ENCODE results near the gene AKAP13.

AKAP13 gene

DNA sequence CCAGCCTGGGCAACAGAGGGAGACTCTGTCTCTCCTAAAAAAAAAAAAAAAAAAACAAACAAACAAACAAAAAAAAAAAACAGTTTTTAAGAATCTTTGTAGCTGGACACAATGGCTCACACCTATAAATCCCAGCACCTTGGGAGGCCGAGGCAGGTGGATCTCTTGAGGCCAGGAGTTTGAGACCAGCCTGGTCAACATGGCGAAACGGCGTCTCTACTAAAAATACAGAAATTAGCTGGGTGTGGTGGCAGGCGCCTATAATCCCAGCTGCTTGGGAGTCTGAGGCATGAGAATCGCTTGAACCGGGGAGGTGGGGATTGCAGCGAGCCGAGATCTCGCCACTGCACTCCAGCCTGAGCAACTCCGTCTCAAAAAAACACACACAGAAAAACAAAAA lies 361.3 kb downstream of the AKAP13 start:
- DNase-seq (ENCODE audit: insufficient read length, low spot score), result no peak
- FAIRE-seq, result no peak
- TF ChIP-seq, protein P1, sequence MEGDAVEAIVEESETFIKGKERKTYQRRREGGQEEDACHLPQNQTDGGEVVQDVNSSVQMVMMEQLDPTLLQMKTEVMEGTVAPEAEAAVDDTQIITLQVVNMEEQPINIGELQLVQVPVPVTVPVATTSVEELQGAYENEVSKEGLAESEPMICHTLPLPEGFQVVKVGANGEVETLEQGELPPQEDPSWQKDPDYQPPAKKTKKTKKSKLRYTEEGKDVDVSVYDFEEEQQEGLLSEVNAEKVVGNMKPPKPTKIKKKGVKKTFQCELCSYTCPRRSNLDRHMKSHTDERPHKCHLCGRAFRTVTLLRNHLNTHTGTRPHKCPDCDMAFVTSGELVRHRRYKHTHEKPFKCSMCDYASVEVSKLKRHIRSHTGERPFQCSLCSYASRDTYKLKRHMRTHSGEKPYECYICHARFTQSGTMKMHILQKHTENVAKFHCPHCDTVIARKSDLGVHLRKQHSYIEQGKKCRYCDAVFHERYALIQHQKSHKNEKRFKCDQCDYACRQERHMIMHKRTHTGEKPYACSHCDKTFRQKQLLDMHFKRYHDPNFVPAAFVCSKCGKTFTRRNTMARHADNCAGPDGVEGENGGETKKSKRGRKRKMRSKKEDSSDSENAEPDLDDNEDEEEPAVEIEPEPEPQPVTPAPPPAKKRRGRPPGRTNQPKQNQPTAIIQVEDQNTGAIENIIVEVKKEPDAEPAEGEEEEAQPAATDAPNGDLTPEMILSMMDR (IDR thresholded peaks at IDR 0.05; ENCODE audit: insufficient read depth, missing control alignments), result no peak

- TF ChIP-seq, protein P1 (IDR thresholded peaks at IDR 0.05; ENCODE audit: insufficient read depth, missing control alignments), result no peak
- FAIRE-seq (no peak), DNase-seq (ENCODE audit: insufficient read length, low spot score) (no peak)
Observed at GRCh38 chr15:85742186-85742821, 361.9 kb downstream of the AKAP13 start.

DNA sequence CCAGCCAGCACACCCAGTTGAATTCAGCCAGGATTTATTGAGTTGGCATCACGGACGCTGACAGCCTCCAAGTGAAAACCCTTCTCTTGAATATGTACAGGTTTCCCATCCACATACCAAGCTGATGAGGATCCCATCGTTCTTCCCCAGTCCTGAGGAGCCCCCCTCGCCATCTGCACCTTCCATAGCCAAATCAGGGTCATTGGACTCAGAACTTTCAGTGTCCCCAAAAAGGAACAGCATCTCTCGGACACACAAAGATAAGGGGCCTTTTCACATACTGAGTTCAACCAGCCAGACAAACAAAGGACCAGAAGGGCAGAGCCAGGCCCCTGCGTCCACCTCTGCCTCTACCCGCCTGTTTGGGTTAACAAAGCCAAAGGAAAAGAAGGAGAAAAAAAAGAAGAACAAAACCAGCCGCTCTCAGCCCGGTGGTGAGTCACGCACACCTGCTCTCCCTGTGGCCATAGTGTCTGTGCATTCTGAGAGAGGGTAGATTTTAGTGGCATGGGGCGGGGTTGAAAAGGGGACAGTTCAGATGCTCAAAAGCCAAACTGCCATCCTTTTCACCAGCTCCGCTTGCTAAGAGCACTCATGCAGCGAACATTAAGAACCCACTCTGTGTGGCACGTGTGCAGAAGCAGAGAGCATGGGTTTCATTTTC lies 363.1 kb downstream of the AKAP13 start:
- DNase-seq (ENCODE audit: insufficient read length, low spot score) (no peak), FAIRE-seq (no peak)
- TF ChIP-seq, protein P1 (IDR thresholded peaks at IDR 0.05; ENCODE audit: insufficient read depth, missing control alignments), result no peak

DNA sequence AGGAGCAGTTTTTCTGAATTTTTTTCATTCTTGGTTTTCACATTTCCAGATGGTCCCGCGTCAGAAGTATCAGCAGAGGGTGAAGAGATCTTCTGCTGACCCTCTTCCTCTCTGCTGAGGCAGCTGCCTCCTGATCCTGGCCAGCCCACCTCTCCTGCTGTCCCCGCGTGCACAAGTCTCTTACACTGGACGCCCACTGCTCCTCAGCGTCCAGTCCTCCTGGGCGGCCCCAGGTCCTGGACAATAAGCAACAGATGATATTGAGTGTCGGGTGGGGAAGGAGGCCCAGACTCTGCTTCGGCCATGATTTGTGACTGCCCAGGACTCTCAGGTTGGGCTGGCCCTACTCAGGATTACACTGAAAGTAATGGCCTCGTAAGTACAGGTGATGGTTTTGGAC lies 364.2 kb downstream of the AKAP13 start:
- FAIRE-seq, result no peak
- TF ChIP-seq, protein P1 (IDR thresholded peaks at IDR 0.05; ENCODE audit: insufficient read depth, missing control alignments), result no peak
- DNase-seq (ENCODE audit: insufficient read length, low spot score), result no peak

DNA sequence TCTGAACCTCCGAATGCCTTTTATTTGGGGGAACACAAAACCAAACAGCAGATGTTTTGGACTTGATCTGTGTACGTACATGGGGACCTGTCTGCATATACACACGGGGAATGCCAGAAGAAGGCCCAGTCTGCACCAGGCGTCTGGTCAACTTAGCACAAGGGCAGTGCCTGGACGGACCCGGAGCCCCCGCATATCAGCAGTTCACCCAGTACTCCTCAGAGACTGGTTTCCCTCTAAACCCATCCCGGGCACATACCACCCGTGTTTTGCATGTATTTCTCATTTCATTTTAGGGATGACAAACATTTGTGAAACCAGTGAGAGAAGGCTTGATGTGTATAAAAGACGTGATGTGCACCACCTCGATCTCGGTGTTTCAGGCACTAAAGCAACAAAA lies 364.6 kb downstream of the AKAP13 start:
- TF ChIP-seq, protein P1 (IDR thresholded peaks at IDR 0.05; ENCODE audit: insufficient read depth, missing control alignments), result no peak
- no peak for FAIRE-seq
- no peak for DNase-seq (ENCODE audit: insufficient read length, low spot score)

DNA sequence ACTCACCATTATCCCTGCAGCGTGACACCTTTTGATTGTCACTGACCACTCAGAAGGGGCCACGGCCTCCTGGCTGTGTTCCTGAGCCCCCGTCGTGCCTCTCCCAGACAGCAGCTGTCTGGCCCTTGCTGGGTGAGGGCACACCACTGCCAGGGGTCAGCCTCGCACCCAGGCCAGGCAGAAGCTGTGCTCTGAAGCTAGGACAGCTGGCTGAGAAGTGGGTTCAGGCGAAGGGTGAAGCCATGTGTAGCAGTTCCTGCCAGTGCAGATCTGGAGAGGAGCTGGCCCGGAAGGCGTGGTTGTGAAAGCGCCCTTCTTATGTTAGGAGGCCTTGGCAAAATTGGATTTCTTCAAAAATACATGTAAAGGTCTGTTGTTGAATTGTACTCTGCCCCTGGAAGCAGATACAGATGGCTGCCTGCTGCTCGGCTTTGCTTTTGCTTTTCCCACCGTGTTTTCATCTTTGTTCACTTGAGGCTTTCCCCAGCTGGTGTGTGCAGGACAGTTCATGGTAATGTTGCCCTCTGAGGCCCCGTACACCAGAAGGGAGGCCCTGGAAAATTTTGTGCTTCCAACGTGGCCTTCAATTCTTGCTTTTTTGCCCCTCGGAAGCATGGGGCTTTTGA lies 365.2 kb downstream of the AKAP13 start:
- DNase-seq (ENCODE audit: insufficient read length, low spot score), result no peak
- TF ChIP-seq, protein P1 (IDR thresholded peaks at IDR 0.05; ENCODE audit: insufficient read depth, missing control alignments), result no peak

DNA sequence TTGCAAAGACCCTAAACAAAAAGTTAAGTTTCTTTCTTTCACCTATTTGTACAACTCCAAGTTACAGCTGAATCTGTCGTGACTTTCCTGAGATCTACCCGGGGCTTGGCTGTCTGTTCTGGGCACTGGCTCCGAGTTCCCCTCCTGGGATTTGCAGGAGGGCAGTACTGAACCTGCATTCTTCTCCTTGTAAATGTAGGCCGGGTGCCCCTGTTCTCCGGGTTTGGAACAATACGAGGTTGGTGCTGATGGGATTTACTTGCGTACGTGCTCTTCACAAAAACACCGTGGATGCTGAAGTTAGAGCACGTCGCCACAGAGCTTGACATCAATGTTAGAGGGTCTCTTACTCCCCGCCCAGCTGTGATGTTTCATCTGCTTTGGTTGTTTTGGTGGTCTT lies 366.2 kb downstream of the AKAP13 start:
- no peak for FAIRE-seq
- DNase-seq (ENCODE audit: insufficient read length, low spot score), result no peak
- TF ChIP-seq, protein P1 (IDR thresholded peaks at IDR 0.05; ENCODE audit: insufficient read depth, missing control alignments), result no peak

More for the DNA sequence above, 365.2 kb downstream of the AKAP13 start:
- FAIRE-seq, result no peak

Data from D721Med (cell line).